Endothelial cell of umbilical vein (primary cell): Measurements from ENCODE around the gene OR4C3. TPM values are rescaled to one million over a fixed set of nuclear protein-coding genes. Genes with fewer than 3 reads are reported as not detected.

Experiments used
- BruUV-seq: library from RNA; stranded (reverse); fragments of 400-500 nt; replicated peaks from 2 replicates; lab custom pipeline; 2021; lab: Mats Ljungman, UMichigan
- CTCF ChIA-PET: fragments of 300-600, 350-600 bp; sonication (Branson Sonifier 250); formaldehyde crosslinking; loops from one replicate; lab custom pipeline; 2021; ENCODE audit warnings: antibody characterized with exemption, inconsistent platforms; lab: Charles Lee
- POLR2A ChIA-PET: fragments of 300-600, 350-600 bp; sonication (Branson Sonifier 250); formaldehyde crosslinking; loops from one replicate; lab custom pipeline; 2021; ENCODE audit warnings: antibody characterized with exemption, inconsistent platforms; lab: Charles Lee
- DNase-seq: peaks from one replicate; pipeline ENCODE4 v3.0.0-alpha.2; 2011; ENCODE audit warnings: low read depth, low spot score
- FAIRE-seq: peaks from 2 replicates; lab custom pipeline; 2011; peaks lifted over from hg19 to GRCh38; lab: Jason Lieb, UNC
- H2AFZ ChIP-seq: 2 replicates; pipeline ENCODE4 v1.6.0; 2012; ENCODE audit warnings: low read depth, low read length, control low read depth, inconsistent platforms
- H3K27ac ChIP-seq: 2 replicates; pipeline ENCODE4 v1.5.1; 2011; ENCODE audit warnings: low read depth, mild to moderate bottlenecking, control low read depth, low read length, moderate library complexity; ENCODE audit not compliant: insufficient read depth
- H3K27me3 ChIP-seq, 2 experiments: 2 replicates each; pipeline versions ENCODE4 v1.6.0 to v1.6.1; 2011; ENCODE audit warnings: low read length in 2 of 2, mixed read lengths in 1 of 2; ENCODE audit not compliant: control insufficient read depth in 2 of 2, insufficient read depth in 2 of 2
- H3K36me3 ChIP-seq, 2 experiments: 2 replicates in 1 of 2; 3 replicates in 1 of 2; pipeline ENCODE4 v1.5.1; 2011; ENCODE audit warnings: low read length in 2 of 2, mild to moderate bottlenecking in 1 of 2, moderate library complexity in 1 of 2; ENCODE audit not compliant: control insufficient read depth in 2 of 2, insufficient read depth in 2 of 2; ENCODE audit errors: extremely low read depth in 1 of 2
- H3K4me1 ChIP-seq: 3 replicates; pipeline ENCODE4 v1.5.1; 2011; ENCODE audit warnings: mild to moderate bottlenecking, low read length; ENCODE audit not compliant: control insufficient read depth, insufficient read depth; ENCODE audit errors: extremely low read depth
- H3K4me2 ChIP-seq: 2 replicates; pipeline ENCODE4 v1.6.1; 2011; ENCODE audit warnings: low read length, control low read depth, mixed read lengths; ENCODE audit not compliant: insufficient read depth
- H3K4me3 ChIP-seq, 3 experiments: fragments of 200-600 bp in 1 of 3; sonication (generic), shearing (Covaris generic) in 1 of 3; replicated peaks in 1 of 3; 2 replicates each; pipeline ENCODE4 v1.5.1; 2011 to 2016; ENCODE audit warnings: control low read depth in 3 of 3, low read length in 3 of 3, mild to moderate bottlenecking in 2 of 3, inconsistent platforms in 1 of 3, low read depth in 1 of 3, moderate library complexity in 1 of 3; ENCODE audit not compliant: insufficient read depth in 1 of 3
- H3K79me2 ChIP-seq: 2 replicates; pipeline ENCODE4 v1.6.0; 2012; ENCODE audit warnings: low read length, inconsistent platforms; ENCODE audit not compliant: control insufficient read depth, insufficient read depth
- H3K9ac ChIP-seq: replicated peaks from 2 replicates; pipeline ENCODE3; 2011; ENCODE audit warnings: low read length, control low read depth; ENCODE audit not compliant: insufficient read depth; ENCODE audit errors: extremely low read depth
- H3K9me1 ChIP-seq: replicated peaks from 3 replicates; pipeline ENCODE4 v1.6.0; 2011; ENCODE audit warnings: mild to moderate bottlenecking, low read length; ENCODE audit not compliant: control insufficient read depth, insufficient read depth; ENCODE audit errors: extremely low read depth
- H3K9me3 ChIP-seq: replicated peaks from 2 replicates; pipeline ENCODE4 v1.5.1; 2012; ENCODE audit warnings: low read length, inconsistent platforms; ENCODE audit not compliant: control insufficient read depth, insufficient read depth
- H4K20me1 ChIP-seq: replicated peaks from 2 replicates; pipeline ENCODE3; 2011; ENCODE audit warnings: mild to moderate bottlenecking, low read length; ENCODE audit not compliant: control insufficient read depth, insufficient read depth; ENCODE audit errors: extremely low read depth
- EZH2 ChIP-seq: IDR thresholded peaks from 2 replicates; pipeline ENCODE4 v1.6.1; 2012; ENCODE audit warnings: borderline replicate concordance, low read depth, mild to moderate bottlenecking, moderate library complexity, low read length, inconsistent platforms; ENCODE audit not compliant: severe bottlenecking
- FOS ChIP-seq: IDR thresholded peaks from 2 replicates; pipeline ENCODE4 v1.6.1; 2011; ENCODE audit warnings: mild to moderate bottlenecking, low read length, moderate library complexity, borderline replicate concordance; ENCODE audit not compliant: insufficient read depth
- GATA2 ChIP-seq: IDR thresholded peaks from 2 replicates; pipeline ENCODE4 v1.7.0; 2011; ENCODE audit warnings: low read depth, mild to moderate bottlenecking, moderate library complexity, mixed read lengths, low read length; ENCODE audit not compliant: insufficient read length, insufficient read depth
- JUN ChIP-seq: IDR thresholded peaks from 2 replicates; pipeline ENCODE4 v1.6.1; 2011; ENCODE audit warnings: borderline replicate concordance, low read depth; ENCODE audit not compliant: insufficient read length, insufficient read depth
- MYC ChIP-seq: IDR thresholded peaks from one replicate; pipeline ENCODE4 v1.6.1; 2011; ENCODE audit warnings: mild to moderate bottlenecking, low read depth, low read length
- POLR2A ChIP-seq: IDR thresholded peaks from 2 replicates; pipeline ENCODE4 v1.6.1; 2012; ENCODE audit warnings: low read depth, mild to moderate bottlenecking, control low read depth, low read length
- POLR2AphosphoS5 ChIP-seq: IDR thresholded peaks from 2 replicates; pipeline ENCODE4 v1.6.1; 2012; ENCODE audit warnings: low read depth, mild to moderate bottlenecking, control low read depth, low read length, moderate library complexity; ENCODE audit not compliant: insufficient read depth
- dilution Hi-C: fragments of 300-500 bp; cut with MboI; formaldehyde crosslinking; loops from one replicate; pipeline ENCODE4 v1.15.0; 2019; ENCODE audit warnings: low sequenced_read_pairs; ENCODE audit not compliant: extremely low pct_ligation_motif_present
- intact Hi-C: fragments of 100-400 bp; cut with micrococcal nuclease; formaldehyde crosslinking; loops from one replicate; pipeline ENCODE4 v1.10.0; 2022
- polyA plus RNA-seq, 4 experiments: library from polyadenylated mRNA; depleted of rRNA in 3 of 4; stranded (reverse) in 3 of 4; unstranded in 1 of 4; fragments of >200 nt; gene quantifications; 2 replicates each; pipeline versions ENCODE4 v1.2.1 to v1.2.3, GENCODE V29; 2011 to 2012; ENCODE audit warnings: missing spikeins in 1 of 4
- total RNA-seq: library from RNA; stranded (reverse); gene quantifications from 2 replicates; pipeline ENCODE4 v1.2.3, GENCODE V29; 2021
- TF ChIP-seq, protein P1 (sequence below): IDR thresholded peaks from 2 replicates; pipeline ENCODE4 v1.6.1; 2011; ENCODE audit not compliant: insufficient read depth, insufficient read length
- TF ChIP-seq, protein P2 (sequence below), 2 donors: IDR thresholded peaks; 1 replicate in 1 of 2; 2 replicates in 1 of 2; pipeline ENCODE4 v1.5.1; 2011; ENCODE audit warnings: low read length in 2 of 2, mild to moderate bottlenecking in 2 of 2, moderate library complexity in 2 of 2, control low read depth in 1 of 2, inconsistent platforms in 1 of 2, low read depth in 1 of 2; ENCODE audit not compliant: insufficient read depth in 1 of 2; ENCODE audit errors: extremely low read depth in 1 of 2

Gene OR4C3
- total and polyA plus RNA-seq, 2 donors (not counting 3 experiments of a cell fraction or from before 2014, with no cell fraction given), result not detected

DNA sequence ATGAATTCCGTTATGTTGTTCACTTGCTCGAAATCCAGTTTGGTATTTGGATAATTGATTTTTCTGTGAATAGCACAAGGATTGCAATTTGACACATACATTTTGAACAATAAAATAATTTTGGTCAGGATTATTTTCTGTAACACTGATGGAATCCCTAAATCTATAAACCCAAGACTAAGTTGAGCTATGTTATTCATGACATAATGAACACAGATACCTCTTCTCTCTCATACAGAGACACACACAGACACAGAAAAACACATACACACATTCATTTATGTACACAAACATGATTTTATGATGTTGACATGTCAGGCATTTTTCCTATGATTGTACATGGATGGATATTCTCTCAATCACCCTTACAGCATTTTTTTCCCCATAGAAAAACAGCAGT lies 41.6 kb downstream of the OR4C3 start, which contains the start of gene OR4C5:
OR4C5 (minus strand) TSS at position 101 of the 400 bp plus-strand sequence; CDS start at position 101, 0 bp downstream.
- no peaks in the 10 kb centered on the region for H3K36me3 ChIP-seq
- no peak within 1 kb of the TSS for H3K4me3 ChIP-seq
- no peaks in the 10 kb centered on the region for H3K4me1 ChIP-seq
- no peaks in the 10 kb centered on the region for H3K27me3 ChIP-seq
- no peaks in the 10 kb centered on the region for H3K79me2 ChIP-seq
- no peak within 1 kb of the TSS for H3K9ac ChIP-seq
- no peaks in the 10 kb centered on the region for H3K9me3 ChIP-seq
- no peak within 1 kb of the TSS for H3K4me2 ChIP-seq
- no peak within 1 kb of the TSS for H3K27ac ChIP-seq
- no TSS peak for BruUV-seq
- H3K9me1 ChIP-seq, result no peaks in the 10 kb centered on the region
- H4K20me1 ChIP-seq, result no peaks in the 10 kb centered on the region
- CTCF ChIA-PET, result no interaction called here
- FAIRE-seq, result no peak
- dilution Hi-C loops, result no loop called here
- DNase-seq, result no peak
- POLR2A ChIA-PET, result no interaction called here
- TF ChIP-seq MYC, result no peak
- TF ChIP-seq, protein P1, sequence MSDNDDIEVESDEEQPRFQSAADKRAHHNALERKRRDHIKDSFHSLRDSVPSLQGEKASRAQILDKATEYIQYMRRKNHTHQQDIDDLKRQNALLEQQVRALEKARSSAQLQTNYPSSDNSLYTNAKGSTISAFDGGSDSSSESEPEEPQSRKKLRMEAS, result no peak
- no peak for TF ChIP-seq FOS
- no peak for TF ChIP-seq POLR2AphosphoS5
- TF ChIP-seq POLR2A, result no peak
- TF ChIP-seq JUN, result no peak
- TF ChIP-seq, protein P2, sequence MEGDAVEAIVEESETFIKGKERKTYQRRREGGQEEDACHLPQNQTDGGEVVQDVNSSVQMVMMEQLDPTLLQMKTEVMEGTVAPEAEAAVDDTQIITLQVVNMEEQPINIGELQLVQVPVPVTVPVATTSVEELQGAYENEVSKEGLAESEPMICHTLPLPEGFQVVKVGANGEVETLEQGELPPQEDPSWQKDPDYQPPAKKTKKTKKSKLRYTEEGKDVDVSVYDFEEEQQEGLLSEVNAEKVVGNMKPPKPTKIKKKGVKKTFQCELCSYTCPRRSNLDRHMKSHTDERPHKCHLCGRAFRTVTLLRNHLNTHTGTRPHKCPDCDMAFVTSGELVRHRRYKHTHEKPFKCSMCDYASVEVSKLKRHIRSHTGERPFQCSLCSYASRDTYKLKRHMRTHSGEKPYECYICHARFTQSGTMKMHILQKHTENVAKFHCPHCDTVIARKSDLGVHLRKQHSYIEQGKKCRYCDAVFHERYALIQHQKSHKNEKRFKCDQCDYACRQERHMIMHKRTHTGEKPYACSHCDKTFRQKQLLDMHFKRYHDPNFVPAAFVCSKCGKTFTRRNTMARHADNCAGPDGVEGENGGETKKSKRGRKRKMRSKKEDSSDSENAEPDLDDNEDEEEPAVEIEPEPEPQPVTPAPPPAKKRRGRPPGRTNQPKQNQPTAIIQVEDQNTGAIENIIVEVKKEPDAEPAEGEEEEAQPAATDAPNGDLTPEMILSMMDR (IDR thresholded peaks at IDR 0.05; ENCODE audit: extremely low read depth in 1 of 2, insufficient read depth in 1 of 2, low read depth in 1 of 2, low read length in 2 of 2), result no peak
- TF ChIP-seq EZH2, result no peak
- TF ChIP-seq GATA2, result no peak
- intact Hi-C loops, result no loop called here
- H2AFZ ChIP-seq, result no peak within 1 kb of the TSS

Other genes starting within 250 kb of the OR4C3 start
- not detected in 2 replicates for gene OR4B1, start 108.1 kb upstream of the OR4C3 start, total RNA-seq
- not detected in 2 replicates for gene OR4B1, start 108.1 kb upstream of the OR4C3 start, polyA plus RNA-seq
- gene OR4X2, start 79.8 kb upstream of the OR4C3 start, total RNA-seq, result not detected in 2 replicates
- not detected in 2 replicates for gene OR4X2, start 79.8 kb upstream of the OR4C3 start, polyA plus RNA-seq
- gene OR4X1, start 61.1 kb upstream of the OR4C3 start, total RNA-seq, result not detected in 2 replicates
- not detected in 2 replicates for gene OR4X1, start 61.1 kb upstream of the OR4C3 start, polyA plus RNA-seq
- not detected in 2 replicates for gene OR4S1, start 18.7 kb upstream of the OR4C3 start, total RNA-seq
- gene OR4S1, start 18.7 kb upstream of the OR4C3 start, polyA plus RNA-seq, result not detected in 2 replicates
- gene OR4C5, start 41.5 kb downstream of the OR4C3 start, total RNA-seq, result not detected in 2 replicates
- gene OR4C5, start 41.5 kb downstream of the OR4C3 start, polyA plus RNA-seq, result not detected in 2 replicates
- not detected in 2 replicates for gene OR4A47, start 163.9 kb downstream of the OR4C3 start, total RNA-seq
- not detected in 2 replicates for gene OR4A47, start 163.9 kb downstream of the OR4C3 start, polyA plus RNA-seq